SK-N-MC (cell line): Measurements from ENCODE around the gene AVEN.

Source experiments
- EZH2 ChIP-seq: fragments of 200-600 bp; sonication (generic); IDR thresholded peaks from one replicate; pipeline ENCODE4 v1.6.1; 2017; ENCODE audit warnings: antibody characterized with exemption
- POLR2AphosphoS5 ChIP-seq: IDR thresholded peaks from 2 replicates; pipeline ENCODE4 v1.6.1; 2012; ENCODE audit warnings: mild to moderate bottlenecking, low read depth, low read length, borderline replicate concordance

DNA sequence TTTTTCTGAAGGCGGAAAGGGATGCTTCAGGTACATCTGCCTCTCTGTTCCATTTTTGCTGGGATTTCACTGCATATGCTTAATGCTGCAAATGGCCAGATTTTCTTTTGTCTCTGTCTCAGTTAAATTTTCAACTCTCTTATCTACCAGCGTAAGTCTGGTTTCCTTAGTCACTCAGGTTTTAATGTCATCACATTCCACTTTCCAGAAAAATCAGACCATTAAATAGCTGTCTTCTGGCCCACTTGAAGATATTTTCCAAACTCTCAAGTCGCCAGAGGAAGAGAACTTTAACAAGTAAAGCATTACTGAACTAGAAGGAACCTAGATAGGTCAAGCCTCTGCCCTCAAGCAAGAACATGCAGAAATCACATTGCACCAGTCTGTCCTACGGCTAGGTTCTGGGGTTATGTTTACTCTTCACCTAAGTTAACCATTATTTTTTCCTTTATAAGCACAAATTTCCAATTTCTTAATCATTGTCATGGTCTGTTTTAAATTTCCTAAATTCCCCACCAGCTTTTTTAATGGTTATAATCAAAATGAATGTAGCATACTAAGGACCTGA lies 26.5 kb downstream of the AVEN start:
- TF ChIP-seq EZH2 (no peak), POLR2AphosphoS5 (no peak)
